ENCODE results near the gene LYRM4. TPM values are rescaled to one million over a fixed set of nuclear protein-coding genes. Genes with fewer than 3 reads are reported as not detected.

The LYRM4 gene
- polyA plus RNA-seq, 1 donor from 2014 or later, result 29.3 TPM

GRCh38 chr6:5133943-5134342 lies 126.8 kb downstream of the LYRM4 start:
- H3K9ac ChIP-seq (ENCODE audit: low read length), result no peak overlapping the region
- H3K9me3 ChIP-seq (ENCODE audit: low read length), result no peaks in the 10 kb centered on the region
- TF ChIP-seq REST (IDR thresholded peaks at IDR 0.05; ENCODE audit: borderline replicate concordance) (no peak), EP300 (conservative IDR thresholded peaks at IDR 0.05; ENCODE audit: poor library complexity, severe bottlenecking) (no peak), EZH2 (IDR thresholded peaks at IDR 0.05; ENCODE audit: borderline replicate concordance, insufficient read depth, low read length, poor library complexity, severe bottlenecking) (no peak), MXI1 (conservative IDR thresholded peaks at IDR 0.05; ENCODE audit: poor library complexity, severe bottlenecking) (no peak), RAD21 (conservative IDR thresholded peaks at IDR 0.05) (no peak), CTCF (IDR thresholded peaks at IDR 0.05; ENCODE audit: poor library complexity, severe bottlenecking) (no peak), POLR2AphosphoS5 (IDR thresholded peaks at IDR 0.05) (no peak), SMC3 (conservative IDR thresholded peaks at IDR 0.05; ENCODE audit: poor library complexity) (no peak), TAF1 (IDR thresholded peaks at IDR 0.05; ENCODE audit: low read depth) (no peak)
- H3K4me2 ChIP-seq (ENCODE audit: low read length), result no peak overlapping the region
- no peaks in the 10 kb centered on the region for H3K36me3 ChIP-seq (ENCODE audit: insufficient read depth, low read length)
- H4K20me1 ChIP-seq (ENCODE audit: insufficient read depth), result no peaks in the 10 kb centered on the region
- H3K9me2 ChIP-seq (ENCODE audit: insufficient read depth, low read length), result no peaks in the 10 kb centered on the region
- no peak overlapping the region for H3K4me3 ChIP-seq (ENCODE audit: low read length)
- no peaks in the 10 kb centered on the region for H3F3A ChIP-seq (ENCODE audit: insufficient read depth, low read length, poor library complexity, severe bottlenecking)
- H3K79me2 ChIP-seq (replicated peaks; ENCODE audit: insufficient read depth, low read length), result no peaks in the 10 kb centered on the region
- H3K27me3 ChIP-seq (ENCODE audit: insufficient read depth, low read depth, low read length), result no peaks in the 10 kb centered on the region
- H3K27ac ChIP-seq (ENCODE audit: low read length), result no peak overlapping the region
- H2AFZ ChIP-seq (ENCODE audit: low read depth, low read length), result no peak overlapping the region

GRCh38 chr6:5132731-5133130 lies 128.0 kb downstream of the LYRM4 start:
- Histone ChIP-seq H3K27ac (ENCODE audit: low read length) (no peak overlapping the region), H3K4me3 (ENCODE audit: low read length) (no peak overlapping the region), H4K20me1 (ENCODE audit: insufficient read depth) (no peaks in the 10 kb centered on the region), H3K36me3 (ENCODE audit: insufficient read depth, low read length) (no peaks in the 10 kb centered on the region), H3K27me3 (ENCODE audit: insufficient read depth, low read depth, low read length) (no peaks in the 10 kb centered on the region), H2AFZ (ENCODE audit: low read depth, low read length) (no peak overlapping the region), H3K79me2 (replicated peaks; ENCODE audit: insufficient read depth, low read length) (no peaks in the 10 kb centered on the region), H3F3A (ENCODE audit: insufficient read depth, low read length, poor library complexity, severe bottlenecking) (no peaks in the 10 kb centered on the region), H3K9ac (ENCODE audit: low read length) (no peak overlapping the region), H3K9me3 (ENCODE audit: low read length) (no peaks in the 10 kb centered on the region), H3K4me2 (ENCODE audit: low read length) (no peak overlapping the region), H3K9me2 (ENCODE audit: insufficient read depth, low read length) (no peaks in the 10 kb centered on the region)
- TF ChIP-seq REST (IDR thresholded peaks at IDR 0.05; ENCODE audit: borderline replicate concordance) (no peak), POLR2AphosphoS5 (IDR thresholded peaks at IDR 0.05) (no peak), TAF1 (IDR thresholded peaks at IDR 0.05; ENCODE audit: low read depth) (no peak), MXI1 (conservative IDR thresholded peaks at IDR 0.05; ENCODE audit: poor library complexity, severe bottlenecking) (no peak), EP300 (conservative IDR thresholded peaks at IDR 0.05; ENCODE audit: poor library complexity, severe bottlenecking) (no peak), EZH2 (IDR thresholded peaks at IDR 0.05; ENCODE audit: borderline replicate concordance, insufficient read depth, low read length, poor library complexity, severe bottlenecking) (no peak), RAD21 (conservative IDR thresholded peaks at IDR 0.05) (no peak), CTCF (IDR thresholded peaks at IDR 0.05; ENCODE audit: poor library complexity, severe bottlenecking) (no peak), SMC3 (conservative IDR thresholded peaks at IDR 0.05; ENCODE audit: poor library complexity) (no peak)

Data from neural cell (in vitro differentiated cells).